DMS 273 (cell line): ENCODE results near the gene SMCO2.

Experiments used
- DNase-seq: peaks from one replicate; lab custom pipeline; 2025; ENCODE audit not compliant: unreplicated experiment; lab: John Stamatoyannopoulos, UW

Gene SMCO2

DNA sequence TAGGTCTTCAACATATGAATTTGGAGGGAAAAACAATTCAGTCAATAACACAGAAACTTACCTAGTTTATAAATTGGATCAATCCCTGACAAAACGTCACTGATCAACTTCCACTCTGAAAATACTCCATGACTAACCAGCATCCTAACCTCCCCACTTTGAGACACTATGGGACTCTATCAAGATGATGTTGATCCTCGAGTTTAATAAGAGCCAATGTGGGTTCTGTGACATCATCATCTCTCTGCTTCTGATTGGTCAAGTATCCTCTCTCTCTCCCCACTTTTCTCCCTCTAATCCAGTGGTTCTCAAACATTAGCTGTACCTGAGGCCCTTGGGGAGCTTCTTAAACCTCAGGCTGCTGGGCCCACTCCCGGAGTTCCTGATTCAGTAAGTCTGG is at the start of gene SMCO2:
Gene SMCO2 (plus strand): TSS at position 301 of the 400 bp plus-strand sequence. CDS start 23,896 bp downstream, outside the sequence.
- no peak for DNase-seq

DNA sequence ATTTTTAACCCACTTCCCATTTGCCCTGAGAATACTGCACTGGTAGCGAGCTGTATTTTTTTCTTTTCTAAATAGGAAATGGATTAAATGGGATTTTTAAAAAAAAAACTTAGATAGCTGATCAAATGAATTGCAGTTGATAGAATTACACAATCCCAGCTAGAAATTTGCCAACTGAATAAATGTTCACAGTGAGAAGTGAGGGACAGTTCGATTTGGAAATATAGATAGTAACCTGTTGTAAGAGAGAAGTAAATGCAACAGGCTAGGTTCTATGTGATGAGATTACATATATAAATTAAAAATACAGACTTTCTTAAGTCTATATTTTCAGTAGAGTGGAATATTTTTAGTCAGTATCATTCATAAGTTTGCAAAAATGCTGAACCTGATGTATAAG is 48.1 kb upstream of the SMCO2 start:
- DNase-seq = no peak

DNA sequence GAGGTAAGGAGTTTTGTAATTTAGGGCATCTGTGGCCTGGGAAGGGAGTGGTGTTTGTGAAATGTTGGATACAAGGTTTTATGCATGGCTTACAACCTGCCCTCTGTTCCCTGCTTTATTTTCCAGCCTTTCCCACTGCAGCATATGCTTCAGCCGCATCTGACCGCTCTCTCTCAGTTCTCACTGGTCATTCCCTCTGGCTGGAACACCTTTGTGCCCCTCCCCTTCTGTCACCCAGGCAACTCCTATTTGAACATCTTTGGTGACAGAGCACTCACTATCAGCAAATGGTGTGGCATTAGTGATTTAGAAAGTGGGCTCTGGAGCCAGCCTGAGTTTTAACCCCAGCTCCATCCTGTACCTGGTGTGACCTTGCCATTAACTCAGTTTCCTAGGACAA is 47.5 kb upstream of the SMCO2 start:
- DNase-seq = no peak

DNA sequence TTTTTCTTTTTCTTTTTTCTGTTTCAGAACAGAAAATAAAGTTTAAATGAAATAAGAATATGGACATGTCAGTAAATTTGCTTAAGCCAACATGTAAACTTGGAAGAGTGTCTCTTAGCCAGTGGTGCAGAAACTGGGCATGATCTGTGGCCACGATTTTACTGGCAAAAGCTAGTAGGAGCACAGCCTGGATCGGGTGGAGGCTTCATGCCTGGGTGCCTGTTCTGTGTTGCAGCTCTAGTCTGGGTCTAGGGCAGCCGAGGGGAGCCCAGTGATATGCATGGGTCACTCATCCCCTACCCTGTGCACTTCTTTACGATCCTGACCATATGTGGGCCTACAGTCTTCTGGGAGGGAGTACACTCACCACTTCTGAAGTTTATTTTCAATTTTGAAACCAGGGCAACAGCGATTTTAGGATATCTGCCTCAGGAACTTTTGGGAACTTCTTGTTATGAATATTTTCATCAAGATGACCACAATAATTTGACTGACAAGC is 45.6 kb upstream of the SMCO2 start:
- DNase-seq = no peak

DNA sequence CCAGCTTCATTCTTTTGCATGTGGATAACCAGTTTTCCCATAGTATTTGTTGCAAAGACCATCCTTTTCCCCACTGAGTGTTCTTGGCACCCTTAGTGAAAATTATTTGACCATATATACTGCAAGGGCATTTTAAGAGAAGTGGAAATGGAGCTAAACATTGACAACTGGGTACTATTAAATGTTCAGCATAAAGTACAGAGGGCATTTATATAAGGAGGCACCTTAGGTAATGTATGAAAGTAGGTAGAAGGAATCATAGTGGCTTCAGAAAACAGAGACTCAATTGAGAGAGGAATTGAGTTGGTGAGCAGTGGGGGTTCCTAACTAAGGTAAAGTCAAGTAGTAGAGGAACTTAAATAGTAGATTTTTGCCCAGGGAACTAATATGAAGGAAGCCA is 34.5 kb upstream of the SMCO2 start:
- DNase-seq = no peak

DNA sequence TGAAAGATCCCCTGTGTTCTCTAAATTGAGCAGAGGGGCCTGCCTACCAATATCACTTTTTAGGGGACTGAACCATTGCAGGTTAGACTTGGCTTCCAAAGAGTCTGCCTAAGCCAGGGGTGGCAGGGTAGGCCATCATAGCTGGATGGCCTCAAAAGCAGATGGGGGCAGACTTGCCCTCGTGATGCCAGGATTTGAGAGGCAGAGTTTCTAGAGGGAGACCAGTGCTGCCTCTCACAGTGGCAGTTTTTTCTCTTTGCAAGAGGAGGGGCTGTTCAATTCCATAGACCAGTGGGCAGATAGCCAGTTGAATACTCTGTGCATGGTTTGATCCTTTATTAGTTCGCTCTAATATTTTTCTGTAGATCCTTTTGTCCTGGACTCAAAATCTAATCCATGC is 23.8 kb upstream of the SMCO2 start:
- peak; percentile 13 for DNase-seq

DNA sequence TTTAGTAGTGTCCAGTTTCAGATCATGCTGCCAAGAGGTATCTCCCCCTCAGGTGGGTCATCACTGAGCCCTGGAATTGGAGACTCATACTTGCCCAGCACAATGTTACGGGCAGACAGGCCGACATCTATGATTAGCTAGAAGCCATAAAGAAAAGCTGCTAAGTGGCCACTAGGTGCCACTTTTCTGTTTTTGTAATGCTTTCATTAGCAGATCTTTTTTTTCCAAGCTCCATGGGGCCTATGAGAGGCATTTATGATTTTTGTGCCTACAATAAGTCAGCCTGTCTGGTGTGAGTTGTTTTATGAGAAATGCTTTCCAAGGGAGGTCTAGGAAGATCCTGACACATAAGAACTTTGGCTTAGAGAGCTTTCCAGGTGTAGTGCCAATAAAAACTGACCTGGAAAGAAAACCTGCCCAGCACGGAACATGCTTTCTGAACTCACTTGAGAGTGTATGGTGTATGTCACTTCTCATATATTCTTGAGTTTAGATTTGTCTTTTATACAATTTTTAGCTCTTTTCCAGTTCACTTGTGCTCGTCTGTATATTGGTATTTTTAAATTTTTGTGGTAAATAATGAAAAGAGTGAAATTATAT is 21.8 kb upstream of the SMCO2 start:
- peak; percentile 52 for DNase-seq

DNA sequence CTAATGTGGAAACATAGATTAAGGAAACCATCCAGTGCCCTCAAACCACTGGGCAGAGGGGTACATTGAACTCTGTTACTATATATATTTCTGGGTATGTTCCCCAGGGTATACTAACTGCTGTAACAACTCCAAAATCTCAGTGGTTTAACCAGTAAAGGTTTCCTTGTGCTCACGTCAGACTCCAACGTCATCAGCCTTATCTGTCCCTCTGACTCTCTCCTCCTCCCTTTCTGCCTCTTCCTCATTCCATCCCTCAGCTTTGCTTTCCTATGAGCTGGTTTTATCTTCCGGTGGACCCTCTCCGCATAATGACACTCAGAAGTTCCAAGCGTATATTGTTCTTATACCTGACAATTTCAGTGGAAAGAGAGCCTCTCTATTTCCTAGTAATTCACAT is 21.2 kb upstream of the SMCO2 start:
- DNase-seq = no peak

DNA sequence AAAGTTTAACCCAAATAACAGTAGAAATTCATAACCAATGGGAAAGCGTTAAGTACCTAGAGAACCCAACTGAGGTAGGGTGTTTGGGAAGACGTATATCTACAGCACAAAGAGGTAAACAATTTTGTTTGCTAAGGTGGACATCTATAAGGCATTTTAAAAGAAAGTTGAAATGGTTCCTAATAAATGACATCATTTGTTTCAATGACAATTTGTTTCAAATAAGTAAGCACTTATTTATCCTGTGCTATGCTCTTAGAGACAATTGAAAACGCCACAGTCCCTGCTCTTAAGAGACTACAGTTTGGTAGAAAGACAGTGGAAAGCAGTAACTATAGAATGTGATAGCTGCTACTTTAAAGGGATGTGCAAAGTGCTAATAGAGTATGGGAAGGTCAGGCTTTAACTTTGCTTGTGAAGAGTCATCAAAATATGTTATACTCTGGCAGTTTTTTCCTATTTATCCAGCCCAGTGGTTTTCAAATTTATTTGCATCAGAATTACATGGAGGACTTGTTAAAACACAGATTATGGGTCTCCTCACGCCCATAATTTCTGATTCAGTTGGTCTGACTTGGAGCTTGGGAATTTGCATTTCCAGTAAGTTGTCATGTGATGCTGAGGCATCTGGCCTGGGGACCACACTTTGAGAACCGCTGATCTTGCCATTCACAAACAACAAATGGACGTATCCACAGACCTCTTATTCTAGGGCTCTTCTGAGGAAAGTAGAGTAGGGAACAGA is 19.6 kb upstream of the SMCO2 start:
- DNase-seq = no peak

DNA sequence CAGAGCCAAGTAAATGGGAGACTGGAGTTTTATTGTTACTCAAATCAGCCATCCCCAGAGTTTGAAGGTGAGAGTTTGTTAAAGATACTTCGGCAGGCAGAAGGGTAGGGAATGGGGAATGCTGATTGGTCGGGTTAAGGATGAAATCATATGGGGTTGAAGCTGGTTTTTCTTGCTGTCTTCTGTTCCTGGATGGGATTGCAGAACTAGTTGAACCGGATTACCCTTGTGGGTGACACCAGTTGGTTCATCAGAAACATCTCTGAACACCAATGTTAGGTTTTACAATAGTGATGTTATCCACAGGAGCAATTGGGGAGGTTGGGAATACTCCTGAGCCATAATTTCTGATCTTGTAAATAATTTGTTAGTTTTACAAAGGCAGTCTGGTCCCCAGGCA is 18.7 kb upstream of the SMCO2 start:
- DNase-seq = no peak

DNA sequence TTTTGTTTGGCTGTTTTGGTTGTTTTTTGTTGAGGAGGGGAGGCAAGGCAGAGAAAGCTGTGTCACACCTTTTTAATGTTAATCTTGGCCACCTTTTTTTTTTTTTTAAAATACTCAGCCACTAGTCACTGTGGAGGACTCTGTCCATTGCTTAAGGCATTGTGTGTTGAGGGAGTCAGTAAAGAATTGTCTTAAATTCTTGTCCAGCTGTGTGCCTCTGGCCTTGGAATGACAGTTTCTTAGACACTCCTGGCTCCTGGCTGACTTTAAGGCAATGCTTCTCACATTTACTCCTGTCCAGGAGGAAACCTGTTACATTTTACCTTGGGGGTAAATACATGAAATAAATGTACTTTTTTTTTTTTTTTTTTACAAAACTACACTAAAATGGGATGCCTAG is 18.1 kb upstream of the SMCO2 start:
- DNase-seq = no peak

DNA sequence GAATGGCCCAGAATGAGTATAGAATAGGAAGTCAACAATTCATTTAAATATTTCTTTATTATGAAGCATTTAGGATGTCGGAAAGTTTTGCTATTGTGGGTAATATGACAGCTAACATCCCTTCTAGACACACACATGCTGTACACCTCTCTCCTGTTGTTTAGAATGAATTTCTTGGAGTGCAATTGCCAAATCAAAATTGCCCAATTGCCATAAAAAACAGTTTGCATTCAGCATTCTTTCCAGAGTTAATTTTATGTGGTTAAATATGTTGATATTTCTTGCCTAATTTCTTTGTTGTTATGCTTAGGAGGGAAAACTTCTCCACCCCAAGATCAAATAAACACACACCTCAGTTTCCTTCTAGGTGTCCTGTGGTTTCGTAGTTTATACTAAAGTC is 16.9 kb upstream of the SMCO2 start:
- no peak for DNase-seq

DNA sequence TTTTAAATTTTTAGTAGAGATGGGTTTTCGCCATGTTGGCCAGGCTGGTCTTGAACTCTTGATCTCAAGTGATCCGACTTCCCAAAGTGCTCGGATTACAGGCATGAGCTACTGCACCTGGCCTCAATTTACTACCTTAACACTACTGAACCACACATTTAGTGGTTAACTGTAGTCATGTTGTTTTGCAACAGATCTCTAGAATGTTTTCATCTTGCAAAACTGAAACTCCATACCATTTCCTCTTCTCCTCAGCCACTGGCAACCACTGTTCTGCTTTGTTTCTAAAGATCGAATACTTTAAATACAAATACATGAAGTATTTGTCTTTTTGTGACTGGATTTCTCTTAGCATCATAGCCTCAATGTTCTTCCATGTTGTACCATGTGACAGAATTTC is 15.4 kb upstream of the SMCO2 start:
- DNase-seq = no peak

DNA sequence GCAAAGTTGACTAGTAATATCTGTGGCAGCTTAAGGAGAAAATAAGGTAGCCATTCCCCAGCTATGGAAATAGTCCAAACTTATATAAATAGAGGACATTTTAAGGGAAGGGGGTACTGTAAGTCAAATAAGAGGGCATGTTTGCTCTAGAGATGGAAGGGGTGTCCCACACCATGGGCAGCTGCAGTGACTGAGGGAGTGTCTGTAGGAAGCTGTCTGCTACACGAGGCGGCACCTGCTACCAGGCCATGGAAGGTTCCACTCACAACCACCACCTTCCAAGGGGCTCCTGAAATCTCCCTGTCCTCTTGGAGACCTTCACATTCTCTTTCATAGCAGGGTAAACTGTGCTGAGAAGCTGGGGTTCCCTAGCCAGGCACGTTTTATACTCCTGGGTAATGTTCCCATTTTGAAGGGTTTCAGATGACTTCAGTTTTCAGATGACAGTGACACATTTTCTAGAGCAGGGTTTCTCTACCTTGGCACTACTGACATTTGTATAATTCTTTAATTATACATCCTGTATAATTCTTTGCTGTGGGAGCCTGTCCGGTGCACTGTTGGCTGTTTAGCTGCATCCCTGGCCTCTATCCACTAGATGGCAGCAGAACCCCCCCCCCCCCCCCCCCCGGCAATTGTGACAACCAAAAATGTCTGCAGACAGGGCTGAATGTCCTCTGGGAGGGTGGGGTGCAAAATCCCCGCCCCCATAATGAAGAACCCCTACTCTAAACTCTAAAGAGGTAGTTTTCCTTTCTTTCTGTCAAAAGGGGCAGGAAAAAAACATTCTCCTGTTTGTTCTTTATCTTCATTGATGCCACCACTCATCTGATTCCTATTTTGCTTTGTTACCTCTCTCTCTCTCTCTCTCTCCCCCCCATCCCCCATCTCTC is 11.6 kb upstream of the SMCO2 start:
- DNase-seq = no peak

DNA sequence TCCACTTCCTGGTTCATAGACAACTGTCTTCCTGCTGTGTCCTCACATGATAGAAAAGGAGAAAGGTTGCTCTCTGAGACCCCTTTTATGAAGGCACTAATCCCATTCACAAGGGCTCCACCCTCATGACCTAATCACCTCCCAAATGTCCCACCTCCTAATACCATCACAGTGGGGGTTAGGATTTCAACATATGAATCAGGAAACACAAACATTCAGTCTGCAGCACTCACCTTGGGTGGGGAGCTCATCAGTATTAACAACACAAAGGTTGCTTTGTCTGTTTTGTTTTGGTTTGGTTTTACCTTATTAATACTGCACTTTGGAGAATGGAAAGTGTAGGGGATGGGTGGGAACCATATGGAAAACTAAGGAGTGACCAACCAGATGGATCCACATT is 10.5 kb upstream of the SMCO2 start:
- DNase-seq = no peak

DNA sequence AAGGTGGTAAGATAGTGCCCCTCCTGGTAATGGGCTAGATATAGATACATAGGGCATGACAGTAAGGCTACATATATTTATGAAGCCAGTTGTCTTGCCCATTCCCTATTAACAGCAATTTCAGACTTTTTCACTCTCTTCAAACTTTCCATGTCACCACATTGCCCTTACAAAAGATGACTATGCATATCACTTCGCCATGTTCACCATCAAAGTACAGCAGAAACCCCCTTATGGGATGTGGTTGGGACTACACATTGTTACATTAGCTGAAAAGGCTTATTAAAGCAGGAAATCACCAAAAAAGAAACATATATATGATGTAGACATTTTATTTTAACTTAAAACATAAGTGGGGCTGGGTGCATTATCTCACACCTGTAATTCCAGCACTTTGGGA is 9.8 kb upstream of the SMCO2 start:
- no peak for DNase-seq

DNA sequence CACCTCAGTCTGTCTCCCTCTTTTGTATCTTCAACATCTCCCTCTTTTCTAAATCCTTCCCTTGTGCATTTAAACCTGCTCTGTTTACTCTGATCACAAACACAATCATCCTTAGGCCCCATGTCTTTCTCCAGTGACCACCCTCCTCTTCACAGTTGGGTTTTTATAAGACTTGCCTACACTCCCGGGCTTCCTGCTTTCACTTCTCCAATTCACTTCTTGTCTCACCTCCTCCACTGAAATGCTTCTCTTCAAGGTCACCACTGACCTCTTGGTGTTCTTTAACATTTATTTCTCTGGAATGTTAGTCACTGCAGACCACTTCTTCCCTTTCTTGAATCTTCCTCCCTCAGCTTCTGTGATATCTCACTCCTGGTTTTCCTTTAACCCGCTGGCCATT is 8.7 kb upstream of the SMCO2 start:
- DNase-seq = no peak

DNA sequence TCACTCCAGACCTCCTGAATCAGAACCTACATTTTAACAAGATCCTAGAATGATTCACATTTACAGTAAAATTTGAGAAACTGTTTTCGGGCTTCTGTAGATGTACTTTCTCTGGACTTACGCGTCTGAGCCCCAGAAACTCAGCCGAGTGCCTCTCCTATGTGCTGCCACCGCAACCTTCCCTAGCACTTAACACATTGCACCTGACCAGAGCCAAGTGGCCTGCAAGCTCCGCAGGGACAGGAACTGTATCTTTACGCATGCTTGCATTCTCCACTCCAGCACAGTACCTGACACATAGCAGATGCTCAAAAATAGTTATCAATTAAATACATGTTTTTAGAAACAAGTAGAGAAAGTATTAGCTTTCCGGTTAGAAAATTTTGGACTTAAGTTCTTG is 1.2 kb downstream of the SMCO2 start:
- DNase-seq = no peak

DNA sequence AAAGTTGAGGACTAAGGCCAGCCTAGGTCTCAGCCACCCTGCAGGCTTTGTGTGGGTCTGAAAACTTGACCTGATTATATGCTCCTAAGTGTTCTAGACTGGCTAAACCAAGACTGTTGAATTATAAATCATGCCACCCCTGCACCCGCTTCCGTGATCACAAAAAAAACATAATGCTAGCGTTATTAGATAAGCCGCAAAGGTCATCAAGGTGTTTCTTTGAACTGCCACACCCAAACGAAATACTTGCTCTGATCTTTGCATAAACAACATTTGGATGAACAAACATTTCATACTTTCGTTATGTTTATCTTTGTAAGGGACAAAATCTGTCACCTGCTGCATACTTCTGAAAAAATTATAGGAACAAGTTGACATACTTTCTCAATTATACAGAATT is 2.5 kb downstream of the SMCO2 start:
- no peak for DNase-seq

DNA sequence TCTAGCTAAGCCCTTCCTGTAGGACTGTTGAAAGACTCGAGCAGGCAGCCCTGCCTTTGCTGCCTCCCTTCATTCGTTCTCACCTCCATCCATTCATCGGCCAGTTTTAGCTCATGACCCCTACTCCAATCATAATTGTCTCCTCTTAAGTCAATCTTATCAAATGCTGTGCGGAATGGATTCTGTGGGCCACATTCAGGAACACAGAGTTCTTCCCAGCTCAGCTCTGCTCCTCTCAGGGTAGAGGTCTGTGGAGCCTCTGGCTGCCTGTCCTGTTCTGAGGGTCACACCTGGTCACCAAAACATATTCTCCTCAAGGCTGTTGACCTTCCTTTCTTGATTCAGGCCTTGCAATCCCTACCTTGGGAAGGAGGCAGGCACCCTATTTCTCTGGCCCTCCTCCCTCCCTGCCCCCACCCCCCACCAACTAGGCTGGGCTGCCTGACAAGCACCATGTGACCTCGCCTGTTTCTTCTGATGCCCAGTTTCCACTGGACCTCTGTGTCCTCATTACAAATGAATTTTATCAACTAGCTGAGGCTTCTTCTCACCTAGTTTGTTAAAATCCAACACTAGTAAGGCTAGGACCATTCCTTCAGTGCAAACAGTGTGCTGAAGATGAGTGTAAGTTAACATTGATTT is 3.5 kb downstream of the SMCO2 start:
- no peak for DNase-seq

DNA sequence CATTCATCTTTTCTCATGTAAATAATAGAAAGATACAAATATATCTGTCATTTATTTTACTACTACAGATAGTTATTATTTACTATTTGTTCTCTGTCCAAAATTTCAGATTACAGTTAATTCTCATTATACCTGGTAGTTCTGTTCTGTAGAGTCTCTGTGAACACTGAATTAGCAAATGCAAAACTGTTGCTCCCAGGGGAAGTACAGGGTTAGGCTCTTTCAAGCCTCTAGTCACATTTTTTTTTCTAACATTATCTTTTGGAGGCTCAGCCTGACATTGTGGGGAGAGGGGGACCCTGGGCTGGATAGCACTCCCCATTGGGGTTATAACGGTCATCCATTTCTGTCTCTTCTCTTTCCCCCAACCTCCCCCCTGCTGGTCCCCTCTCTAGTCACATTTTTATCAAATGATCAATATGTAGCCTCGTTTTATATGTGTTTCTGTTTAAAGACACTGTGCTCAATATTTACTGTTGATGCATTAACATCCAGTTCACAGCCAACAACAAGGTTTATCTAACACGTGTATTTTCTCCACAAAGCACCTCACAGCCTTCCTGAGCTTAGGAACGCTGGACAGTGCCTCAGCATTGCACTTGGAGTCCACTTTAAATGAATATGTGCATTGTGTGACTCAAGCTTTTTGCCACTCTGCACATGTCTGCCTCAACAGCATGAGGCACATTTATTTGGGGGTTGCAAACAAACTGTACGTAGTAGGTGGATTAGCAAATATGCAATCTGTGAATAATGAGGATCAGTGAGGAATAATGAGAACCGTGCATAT is 4.7 kb downstream of the SMCO2 start:
- no peak for DNase-seq
